HCT116 (cell line): Measurements from ENCODE around the gene FSHR.

Experiments
- ATF3 ChIP-seq: IDR thresholded peaks from 2 replicates; pipeline ENCODE4 v1.6.1; 2012
- CTCF ChIP-seq, 3 experiments: fragments of 200-600 bp in 1 of 3; sonication (generic) in 1 of 3; IDR thresholded peaks in 2 of 3; conservative IDR thresholded peaks in 1 of 3; 2 replicates each; pipeline ENCODE4 v1.5.1; 2012 to 2017; ENCODE audit warnings: low read depth in 2 of 3, low read length in 2 of 3, antibody characterized with exemption in 1 of 3, borderline replicate concordance in 1 of 3, control low read depth in 1 of 3, mild to moderate bottlenecking in 1 of 3, mixed read lengths in 1 of 3, mixed run types in 1 of 3, moderate library complexity in 1 of 3; ENCODE audit not compliant: insufficient read depth in 1 of 3
- ELF1 ChIP-seq: IDR thresholded peaks from 2 replicates; pipeline ENCODE4 v1.6.1; 2012; ENCODE audit warnings: low read depth, borderline replicate concordance
- EZH2 ChIP-seq: fragments of 200-600 bp; sonication (generic); IDR thresholded peaks from 2 replicates; pipeline ENCODE4 v1.6.1; 2017; ENCODE audit warnings: antibody characterized with exemption, mixed run types
- JUND ChIP-seq: IDR thresholded peaks from 2 replicates; pipeline ENCODE4 v1.6.1; 2012
- MAX ChIP-seq: IDR thresholded peaks from 2 replicates; pipeline ENCODE4 v1.6.1; 2012
- POLR2A ChIP-seq: IDR thresholded peaks from 2 replicates; pipeline ENCODE4 v1.7.0; 2011; ENCODE audit warnings: borderline replicate concordance; ENCODE audit not compliant: insufficient read depth, insufficient read length; ENCODE audit errors: extremely low read depth
- REST ChIP-seq: IDR thresholded peaks from 2 replicates; pipeline ENCODE4 v1.6.1; 2012; ENCODE audit warnings: low read depth
- TCF7L2 ChIP-seq: IDR thresholded peaks from 2 replicates; pipeline ENCODE4 v1.7.0; 2011; ENCODE audit warnings: borderline replicate concordance, inconsistent platforms; ENCODE audit not compliant: insufficient read depth, insufficient read length; ENCODE audit errors: extremely low read depth
- ZBTB33 ChIP-seq: IDR thresholded peaks from 2 replicates; pipeline ENCODE4 v1.6.1; 2011; ENCODE audit warnings: mild to moderate bottlenecking, low read length, moderate library complexity; ENCODE audit not compliant: insufficient replicate concordance; ENCODE audit errors: extremely low read depth
- ZFX ChIP-seq: fragments of 450-650 bp; IDR thresholded peaks from 2 replicates; pipeline ENCODE4 v1.6.1; 2017
- ZNF274 ChIP-seq: fragments of 200-500 bp; sonication (Bioruptor generic); IDR thresholded peaks from 2 replicates; pipeline ENCODE4 v1.6.1; 2014; ENCODE audit warnings: mild to moderate bottlenecking, low read depth, low read length, inconsistent platforms

GRCh38 chr2:48944956-48945355, 209.4 kb downstream of the FSHR start:
- TF ChIP-seq CTCF (IDR thresholded peaks at IDR 0.05 in 2 of 3, conservative IDR thresholded peaks at IDR 0.05 in 1 of 3; ENCODE audit: borderline replicate concordance in 1 of 3, insufficient read depth in 1 of 3, low read depth in 2 of 3, low read length in 2 of 3) = no peak
- TF ChIP-seq TCF7L2 = no peak
- no peak for TF ChIP-seq ZNF274
- TF ChIP-seq JUND = no peak
- no peak for TF ChIP-seq REST
- TF ChIP-seq ELF1 = no peak
- TF ChIP-seq POLR2A = no peak
- TF ChIP-seq MAX = no peak
- no peak for TF ChIP-seq EZH2
- no peak for TF ChIP-seq ZFX
- TF ChIP-seq ZBTB33 = no peak
- TF ChIP-seq ATF3 = no peak
